ENCODE measurements around the gene MAP4K4. TPM values are rescaled to one million over a fixed set of nuclear protein-coding genes. Genes with fewer than 3 reads are reported as not detected.

MAP4K4 gene
- total RNA-seq, 4 donors from 2014 or later, result 79.3 to 104 (median 95.0) TPM

DNA sequence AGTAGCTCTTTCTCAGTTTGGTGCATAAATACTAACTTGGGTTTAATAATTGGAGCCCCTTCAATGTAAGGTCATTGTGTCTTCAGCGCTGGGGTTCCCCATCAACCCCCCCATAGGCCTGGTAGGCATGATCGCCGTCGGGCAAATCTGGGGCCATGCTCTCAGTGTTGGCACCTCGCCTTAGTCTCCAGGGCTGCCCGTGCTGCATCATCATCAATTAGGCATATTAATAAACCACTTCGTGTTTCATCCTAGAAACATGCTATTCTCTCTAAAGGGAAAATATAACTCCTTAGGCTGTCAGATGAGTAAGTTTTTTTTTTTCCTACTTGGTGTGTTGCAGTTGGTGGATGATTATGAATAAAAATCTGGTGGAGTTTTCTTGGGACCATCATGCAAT, 197.5 kb downstream of the MAP4K4 start:
- TF ChIP-seq, protein P1, sequence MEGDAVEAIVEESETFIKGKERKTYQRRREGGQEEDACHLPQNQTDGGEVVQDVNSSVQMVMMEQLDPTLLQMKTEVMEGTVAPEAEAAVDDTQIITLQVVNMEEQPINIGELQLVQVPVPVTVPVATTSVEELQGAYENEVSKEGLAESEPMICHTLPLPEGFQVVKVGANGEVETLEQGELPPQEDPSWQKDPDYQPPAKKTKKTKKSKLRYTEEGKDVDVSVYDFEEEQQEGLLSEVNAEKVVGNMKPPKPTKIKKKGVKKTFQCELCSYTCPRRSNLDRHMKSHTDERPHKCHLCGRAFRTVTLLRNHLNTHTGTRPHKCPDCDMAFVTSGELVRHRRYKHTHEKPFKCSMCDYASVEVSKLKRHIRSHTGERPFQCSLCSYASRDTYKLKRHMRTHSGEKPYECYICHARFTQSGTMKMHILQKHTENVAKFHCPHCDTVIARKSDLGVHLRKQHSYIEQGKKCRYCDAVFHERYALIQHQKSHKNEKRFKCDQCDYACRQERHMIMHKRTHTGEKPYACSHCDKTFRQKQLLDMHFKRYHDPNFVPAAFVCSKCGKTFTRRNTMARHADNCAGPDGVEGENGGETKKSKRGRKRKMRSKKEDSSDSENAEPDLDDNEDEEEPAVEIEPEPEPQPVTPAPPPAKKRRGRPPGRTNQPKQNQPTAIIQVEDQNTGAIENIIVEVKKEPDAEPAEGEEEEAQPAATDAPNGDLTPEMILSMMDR (IDR thresholded peaks at IDR 0.05; ENCODE audit: low read depth), result no peak

DNA sequence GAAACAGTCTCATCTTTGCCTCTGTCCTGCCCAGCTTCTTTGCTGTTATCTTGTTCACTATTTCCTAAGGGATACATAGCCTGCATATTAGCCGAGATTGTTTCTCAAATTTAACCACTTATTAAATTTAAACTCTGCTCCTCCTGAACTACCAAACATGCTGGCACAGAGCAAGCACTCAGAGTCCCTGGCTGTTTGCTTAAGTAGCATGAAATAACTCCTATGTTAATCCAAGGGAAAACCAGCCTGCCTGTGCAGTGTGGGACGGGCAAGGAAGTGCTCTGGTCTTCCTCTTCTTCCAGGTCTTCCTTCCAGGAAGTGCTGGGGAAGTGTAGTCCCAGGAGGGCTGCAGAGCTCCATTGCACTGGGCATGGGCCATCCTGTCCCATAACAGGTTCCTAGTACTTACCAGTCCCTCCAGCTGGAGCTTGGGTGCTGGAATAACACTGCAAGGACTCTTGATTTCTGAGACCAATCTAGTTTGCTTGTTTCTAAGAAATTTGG, 198.4 kb downstream of the MAP4K4 start:
- TF ChIP-seq, protein P1 (IDR thresholded peaks at IDR 0.05; ENCODE audit: low read depth), result no peak

DNA sequence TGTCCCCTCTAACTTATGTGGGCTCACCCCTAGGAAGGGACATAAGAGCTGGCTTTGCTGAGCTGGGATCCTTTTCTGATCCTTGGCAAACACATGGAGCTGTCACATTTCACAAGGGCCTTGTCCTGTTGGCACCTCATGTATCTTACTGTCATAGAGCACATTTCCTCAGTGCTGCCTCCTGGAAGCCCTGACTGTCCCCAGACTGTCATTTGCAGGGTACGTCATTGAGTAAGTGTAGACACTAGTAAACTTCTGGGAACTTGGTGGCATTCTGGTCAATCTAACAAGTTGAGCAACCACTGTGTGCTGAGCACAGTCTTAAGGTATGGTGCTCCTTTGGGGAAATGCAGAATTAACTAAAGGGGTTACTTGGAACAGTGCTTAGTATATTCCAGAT, 199.8 kb downstream of the MAP4K4 start:
- TF ChIP-seq, protein P1 (IDR thresholded peaks at IDR 0.05; ENCODE audit: low read depth), result no peak

DNA sequence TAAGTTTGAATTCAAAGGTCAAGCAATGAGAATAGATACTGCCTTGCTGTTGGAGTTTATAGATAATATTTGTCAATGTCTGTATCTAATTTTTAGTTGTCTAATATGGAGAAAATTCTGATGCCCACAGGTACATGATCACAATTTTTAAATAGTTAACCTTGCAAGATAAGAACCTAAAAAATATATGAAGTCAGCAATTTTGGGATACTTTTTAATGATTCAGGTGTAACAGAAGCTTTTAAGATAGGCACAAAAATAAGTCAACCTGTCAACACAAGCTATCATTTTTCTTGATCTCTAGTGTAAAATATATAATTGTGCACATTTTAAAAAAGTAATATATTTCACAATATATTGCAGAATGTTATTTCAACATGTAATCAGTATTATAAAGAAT, 201.8 kb downstream of the MAP4K4 start:
- TF ChIP-seq, protein P1 (IDR thresholded peaks at IDR 0.05; ENCODE audit: low read depth), result no peak

DNA sequence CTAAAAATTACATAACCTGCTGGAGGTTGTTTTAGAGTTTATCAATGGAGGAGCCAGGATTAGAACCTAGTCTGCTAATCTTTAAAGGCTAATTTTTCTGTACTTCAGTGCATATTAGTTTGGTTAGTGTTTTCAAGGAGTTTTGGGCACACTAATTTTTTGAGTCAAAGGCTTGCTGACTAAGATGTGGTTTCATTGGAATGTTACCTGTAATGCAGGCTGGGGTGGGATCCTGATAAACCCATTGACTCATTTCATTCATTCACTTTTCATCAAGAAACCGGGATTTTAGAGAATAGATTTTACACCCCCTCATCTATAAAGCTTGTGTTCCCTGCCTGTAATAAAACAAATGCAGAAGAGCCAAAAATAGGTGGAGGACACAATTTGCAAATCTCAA, 202.4 kb downstream of the MAP4K4 start:
- TF ChIP-seq, protein P1 (IDR thresholded peaks at IDR 0.05; ENCODE audit: low read depth), result no peak

DNA sequence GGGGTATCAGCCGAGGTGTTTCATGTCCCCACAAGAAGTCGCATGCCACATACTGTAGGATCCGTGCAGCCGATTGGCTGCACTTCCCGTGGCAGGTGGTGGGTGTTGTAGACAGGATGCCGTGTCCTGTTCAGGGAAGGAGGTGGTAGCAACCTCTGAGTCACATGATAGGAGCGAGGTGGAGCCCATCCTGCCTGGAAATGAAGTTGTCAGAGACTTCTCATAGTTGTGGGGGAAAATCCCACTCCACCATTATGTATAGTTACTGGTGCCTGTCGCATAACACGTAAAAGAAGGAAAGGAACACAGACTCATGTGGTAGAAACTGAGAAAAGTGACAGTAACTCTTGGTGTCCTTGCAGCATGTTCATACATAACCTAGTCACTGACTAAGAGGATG, 202.9 kb downstream of the MAP4K4 start:
- TF ChIP-seq, protein P1 (IDR thresholded peaks at IDR 0.05; ENCODE audit: low read depth), result no peak

DNA sequence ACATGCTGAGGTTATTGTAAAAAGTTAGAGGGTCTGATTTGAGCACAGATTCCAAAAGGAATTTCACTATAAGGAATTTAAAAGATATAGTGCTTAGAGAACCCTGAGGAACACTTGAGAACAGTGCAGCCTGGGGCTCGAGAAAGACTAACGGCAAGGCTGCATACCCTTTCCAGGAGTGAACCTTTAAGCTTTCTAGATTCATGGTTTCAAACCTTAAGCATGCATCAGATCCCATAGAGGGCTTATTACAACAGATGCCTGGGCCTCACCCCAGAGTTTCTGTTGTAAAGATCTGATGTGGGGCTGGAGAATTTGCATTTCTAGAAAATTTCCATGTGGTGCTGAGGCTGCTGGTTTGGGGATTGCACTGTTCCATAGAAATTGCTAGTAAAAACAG, 203.7 kb downstream of the MAP4K4 start:
- TF ChIP-seq, protein P1 (IDR thresholded peaks at IDR 0.05; ENCODE audit: low read depth), result no peak

All from subcutaneous adipose tissue (tissue), 4 donors.